Naive thymus-derived CD4-positive, alpha-beta T cell (primary cell): ENCODE results near the gene HMGB1. TPM values are rescaled to one million over a fixed set of nuclear protein-coding genes. Genes with fewer than 3 reads are reported as not detected.

ENCODE experiments used
- ATAC-seq: fragments of 150-1000 bp; cut with Tn5 transposase; 2 replicates; pipeline ENCODE4 v1.10.0; 2021; ENCODE audit warnings: mild to moderate bottlenecking, moderate library complexity
- CTCF ChIA-PET: fragments of 350-600 bp; sonication (Branson Sonifier 250); formaldehyde crosslinking; loops from one replicate; lab custom pipeline; 2021; ENCODE audit warnings: antibody characterized with exemption; lab: Charles Lee
- POLR2A ChIA-PET: fragments of 350-600 bp; sonication (Branson Sonifier 250); formaldehyde crosslinking; loops from one replicate; lab custom pipeline; 2021; ENCODE audit warnings: antibody characterized with exemption, inconsistent platforms; lab: Charles Lee
- DNase-seq, 9 donors: peaks; one replicate each; pipeline versions ENCODE4 v3.0.0 to v3.0.0-alpha.2; 2020 to 2022; ENCODE audit warnings: mixed read lengths in 1 of 9
- H3K27ac ChIP-seq: one replicate; pipeline ENCODE4 v1.7.0; 2013; ENCODE audit warnings: mild to moderate bottlenecking, low read depth, low read length, moderate library complexity
- H3K27me3 ChIP-seq, 2 donors: one replicate each; pipeline ENCODE4 v1.7.0; 2013; ENCODE audit warnings: low read length in 2 of 2, mild to moderate bottlenecking in 2 of 2, moderate library complexity in 2 of 2; ENCODE audit not compliant: control insufficient read depth in 2 of 2, insufficient read depth in 2 of 2
- H3K36me3 ChIP-seq, 3 experiments: 1 replicate in 2 of 3; 2 replicates in 1 of 3; pipeline ENCODE4 v1.7.0; 2013; ENCODE audit warnings: low read length in 3 of 3, mild to moderate bottlenecking in 3 of 3, moderate library complexity in 1 of 3; ENCODE audit not compliant: insufficient read depth in 3 of 3, control insufficient read depth in 2 of 3
- H3K4me1 ChIP-seq, 2 donors: one replicate each; pipeline ENCODE4 v1.7.0; 2013; ENCODE audit warnings: low read length in 2 of 2, mild to moderate bottlenecking in 2 of 2, moderate library complexity in 1 of 2; ENCODE audit not compliant: control insufficient read depth in 2 of 2, insufficient read depth in 2 of 2
- H3K4me3 ChIP-seq: 2 replicates; pipeline ENCODE4 v1.7.0; 2013; ENCODE audit warnings: mild to moderate bottlenecking, low read length
- H3K9me3 ChIP-seq, 3 experiments: 1 replicate in 2 of 3; 2 replicates in 1 of 3; pipeline ENCODE4 v1.7.0; 2013; ENCODE audit warnings: low read length in 3 of 3; ENCODE audit not compliant: control insufficient read depth in 2 of 3
- H3K27ac Mint-ChIP-seq, 9 donors: one replicate each; pipeline ENCODE4 v1.8.0; 2020 to 2022; ENCODE audit warnings: mixed read lengths in 9 of 9, mild to moderate bottlenecking in 8 of 9, moderate library complexity in 5 of 9, inconsistent platforms in 2 of 9
- H3K27me3 Mint-ChIP-seq, 5 donors: one replicate each; pipeline ENCODE4 v1.8.0; 2021 to 2022; ENCODE audit warnings: mixed read lengths in 5 of 5, mild to moderate bottlenecking in 1 of 5
- H3K36me3 Mint-ChIP-seq, 5 donors: one replicate each; pipeline ENCODE4 v1.8.0; 2020 to 2022; ENCODE audit warnings: mixed read lengths in 5 of 5, mild to moderate bottlenecking in 3 of 5, inconsistent platforms in 1 of 5
- H3K4me1 Mint-ChIP-seq, 7 donors: one replicate each; pipeline ENCODE4 v1.8.0; 2020 to 2022; ENCODE audit warnings: mixed read lengths in 7 of 7, mild to moderate bottlenecking in 3 of 7, inconsistent platforms in 1 of 7
- H3K4me3 Mint-ChIP-seq, 10 donors: one replicate each; pipeline ENCODE4 v1.8.0; 2020 to 2022; ENCODE audit warnings: mild to moderate bottlenecking in 10 of 10, mixed read lengths in 10 of 10, moderate library complexity in 6 of 10, inconsistent platforms in 2 of 10
- H3K9me3 Mint-ChIP-seq, 11 donors: one replicate each; pipeline ENCODE4 v1.8.0; 2020 to 2022; ENCODE audit warnings: mixed read lengths in 11 of 11, mild to moderate bottlenecking in 4 of 11, inconsistent platforms in 1 of 11, moderate library complexity in 1 of 11
- intact Hi-C, 2 donors: fragments of 100-400 bp; cut with micrococcal nuclease; formaldehyde crosslinking; loops; one replicate each; pipeline ENCODE4 v1.15.1; 2023
- polyA plus RNA-seq, 2 donors: library from polyadenylated mRNA; unstranded; fragments of 300-500 nt; fragmentation: Illumina TruSeq; gene quantifications; one replicate each; pipeline ENCODE4 v1.2.3, GENCODE V29; 2021
- total RNA-seq, 6 experiments: library from RNA in 5 of 6; stranded (reverse) in 5 of 6; gene quantifications; 1 replicate in 5 of 6; 2 replicates in 1 of 6; pipeline ENCODE4 v1.2.3 and lab custom pipeline; 2021 to 2026

The HMGB1 gene
- 100 to 1,000 TPM; 294 to 530 (median 319) TPM for total RNA-seq
- polyA plus RNA-seq = 100 to 1,000 TPM; 529 to 577 TPM
- 241 reads per million, percentile 94 among the genes with 10 or more reads in this experiment for total RNA-seq (lab: John Stamatoyannopoulos, UW)

GRCh38 chr13:30465593-30466357, at the start of gene HMGB1:
TSS of gene HMGB1 (minus strand) at chr13:30465936. CDS start at chr13:30463680, 2,256 bp downstream.
- H3K9me3 ChIP-seq = no peaks in the 10 kb centered on the region
- H3K27ac ChIP-seq = peak within 1 kb of the TSS; percentile 97
- Mint-ChIP-seq H3K36me3 (peaks cover 3 to 21% (median 18%) of the 10 kb centered on the region in 5 donors), H3K9me3 (peaks cover 0 to 14% (median 0%) of the 10 kb centered on the region in 11 donors), H3K27me3 (peaks cover 0 to 7% (median 0%) of the 10 kb centered on the region in 5 donors), H3K4me3 (peak within 1 kb of the TSS; percentile 86 to 99 (median 94)), H3K4me1 (peaks cover 12 to 40% (median 30%) of the 10 kb centered on the region in 7 donors), H3K27ac (peak within 1 kb of the TSS; percentile 93 to 100 (median 98))
- CTCF ChIA-PET = interaction anchor here (0.9 to 1.7 kb wide), 2 partner anchors 91 to 152 kb away, joined by 4 to 6 read pairs; partner anchors contain the start of gene USPL1
- intact Hi-C loops = loop anchor here (1.0 to 10.0 kb wide), 19 partner anchors 43 to 958 kb away; partner anchors contain the start of genes SLC7A1 (in 2 of the 2), USPL1 (in 2 of the 2), UBE2L5 (in 1 of the 2) and UBL3 (in 1 of the 2)
- no peaks in the 10 kb centered on the region for H3K27me3 ChIP-seq
- peaks cover 0 to 12% (median 0%) of the 10 kb centered on the region in 3 experiments for H3K36me3 ChIP-seq
- H3K4me3 ChIP-seq = peak within 1 kb of the TSS; percentile 83
- peak; percentile 90 for ATAC-seq
- POLR2A ChIA-PET = interaction anchor here (0.6 to 3.0 kb wide), 19 partner anchors 11 to 647 kb away, joined by 3 to 66 read pairs (median 4); partner anchors contain the start of genes KATNAL1, UBL3 and USPL1
- peak; percentile 84 to 98 (median 96) for DNase-seq
- peaks cover 23 to 32% of the 10 kb centered on the region in 2 donors for H3K4me1 ChIP-seq

GRCh38 chr13:30510811-30511371, 45.2 kb upstream of the HMGB1 start:
- peaks cover 0 to 3% (median 0%) of the 10 kb centered on the region in 7 donors for H3K4me1 Mint-ChIP-seq
- no peak overlapping the region for H3K27ac Mint-ChIP-seq
- Histone ChIP-seq H3K36me3 (no peaks in the 10 kb centered on the region), H3K4me1 (no peaks in the 10 kb centered on the region), H3K9me3 (no peaks in the 10 kb centered on the region), H3K27me3 (no peaks in the 10 kb centered on the region), H3K4me3 (no peak overlapping the region), H3K27ac (no peak overlapping the region)
- peaks cover 0 to 18% (median 0%) of the 10 kb centered on the region in 5 donors for H3K27me3 Mint-ChIP-seq
- POLR2A ChIA-PET = no interaction called here
- ATAC-seq = no peak
- H3K36me3 Mint-ChIP-seq = peaks cover 0 to 6% (median 0%) of the 10 kb centered on the region in 5 donors
- no peak overlapping the region for H3K4me3 Mint-ChIP-seq
- DNase-seq = no peak
- intact Hi-C loops = no loop called here
- H3K9me3 Mint-ChIP-seq = no peaks in the 10 kb centered on the region
- CTCF ChIA-PET = no interaction called here

- POLR2A ChIA-PET = no interaction called here
- no peak for ATAC-seq
- Mint-ChIP-seq H3K36me3 (peaks cover 0 to 6% (median 0%) of the 10 kb centered on the region in 5 donors), H3K9me3 (no peaks in the 10 kb centered on the region), H3K4me3 (peak overlapping the region in 1 of 10 donors; percentile 30), H3K27me3 (peaks cover 0 to 16% (median 0%) of the 10 kb centered on the region in 5 donors), H3K27ac (no peak overlapping the region), H3K4me1 (peaks cover 0 to 3% (median 0%) of the 10 kb centered on the region in 7 donors)
- DNase-seq = no peak
- Histone ChIP-seq H3K27ac (no peak overlapping the region), H3K4me3 (no peak overlapping the region), H3K4me1 (no peaks in the 10 kb centered on the region), H3K9me3 (no peaks in the 10 kb centered on the region), H3K27me3 (no peaks in the 10 kb centered on the region), H3K36me3 (no peaks in the 10 kb centered on the region)
- CTCF ChIA-PET = no interaction called here
- intact Hi-C loops = no loop called here
Observed at GRCh38 chr13:30510091-30510490, 44.4 kb upstream of the HMGB1 start.

GRCh38 chr13:30509254-30510050, 43.7 kb upstream of the HMGB1 start:
- ATAC-seq (no peak), DNase-seq (no peak)
- POLR2A ChIA-PET = interaction anchor here (0.6 kb wide), 1 partner anchor 66 kb away, joined by 3 read pairs; no protein-coding TSS in a partner anchor
- Mint-ChIP-seq H3K4me1 (peaks cover 0 to 4% (median 0%) of the 10 kb centered on the region in 7 donors), H3K9me3 (no peaks in the 10 kb centered on the region), H3K4me3 (peak overlapping the region in 1 of 10 donors; percentile 30), H3K27ac (no peak overlapping the region), H3K36me3 (peaks cover 0 to 6% (median 0%) of the 10 kb centered on the region in 5 donors), H3K27me3 (peaks cover 0 to 13% (median 0%) of the 10 kb centered on the region in 5 donors)
- H3K36me3 ChIP-seq = no peaks in the 10 kb centered on the region
- no peaks in the 10 kb centered on the region for H3K9me3 ChIP-seq
- H3K4me3 ChIP-seq = no peak overlapping the region
- no peaks in the 10 kb centered on the region for H3K4me1 ChIP-seq
- no peak overlapping the region for H3K27ac ChIP-seq
- CTCF ChIA-PET = no interaction called here
- intact Hi-C loops = no loop called here
- H3K27me3 ChIP-seq = no peaks in the 10 kb centered on the region

- CTCF ChIA-PET = no interaction called here
- Histone ChIP-seq H3K27ac (no peak overlapping the region), H3K9me3 (no peaks in the 10 kb centered on the region), H3K4me3 (no peak overlapping the region), H3K4me1 (no peaks in the 10 kb centered on the region), H3K27me3 (no peaks in the 10 kb centered on the region), H3K36me3 (no peaks in the 10 kb centered on the region)
- POLR2A ChIA-PET = no interaction called here
- DNase-seq = no peak
- Mint-ChIP-seq H3K4me1 (peaks cover 0 to 13% (median 0%) of the 10 kb centered on the region in 7 donors), H3K4me3 (no peak overlapping the region), H3K27me3 (peaks cover 0 to 7% (median 0%) of the 10 kb centered on the region in 5 donors), H3K27ac (peak overlapping the region in 1 of 9 donors; percentile 30), H3K36me3 (peaks cover 0 to 6% (median 0%) of the 10 kb centered on the region in 5 donors), H3K9me3 (no peaks in the 10 kb centered on the region)
- intact Hi-C loops = no loop called here
- peak; percentile 53 for ATAC-seq
Observed at GRCh38 chr13:30504081-30504480, 38.3 kb upstream of the HMGB1 start.

- CTCF ChIA-PET = no interaction called here
Observed at GRCh38 chr13:30502237-30502636, 36.5 kb upstream of the HMGB1 start.

More at GRCh38 chr13:30502237-30502636, 36.5 kb upstream of the HMGB1 start:
- Mint-ChIP-seq H3K9me3 (no peaks in the 10 kb centered on the region), H3K4me3 (no peak overlapping the region), H3K27ac (no peak overlapping the region), H3K36me3 (peaks cover 0 to 4% (median 0%) of the 10 kb centered on the region in 5 donors), H3K4me1 (peaks cover 0 to 13% (median 0%) of the 10 kb centered on the region in 7 donors), H3K27me3 (peaks cover 0 to 2% (median 0%) of the 10 kb centered on the region in 5 donors)
- Histone ChIP-seq H3K27ac (no peak overlapping the region), H3K4me3 (no peak overlapping the region), H3K27me3 (no peaks in the 10 kb centered on the region), H3K4me1 (no peaks in the 10 kb centered on the region), H3K36me3 (no peaks in the 10 kb centered on the region), H3K9me3 (no peaks in the 10 kb centered on the region)
- POLR2A ChIA-PET = no interaction called here
- DNase-seq = no peak
- intact Hi-C loops = no loop called here
- no peak for ATAC-seq
